ENCODE measurements around the gene CASZ1.

Gene CASZ1

DNA sequence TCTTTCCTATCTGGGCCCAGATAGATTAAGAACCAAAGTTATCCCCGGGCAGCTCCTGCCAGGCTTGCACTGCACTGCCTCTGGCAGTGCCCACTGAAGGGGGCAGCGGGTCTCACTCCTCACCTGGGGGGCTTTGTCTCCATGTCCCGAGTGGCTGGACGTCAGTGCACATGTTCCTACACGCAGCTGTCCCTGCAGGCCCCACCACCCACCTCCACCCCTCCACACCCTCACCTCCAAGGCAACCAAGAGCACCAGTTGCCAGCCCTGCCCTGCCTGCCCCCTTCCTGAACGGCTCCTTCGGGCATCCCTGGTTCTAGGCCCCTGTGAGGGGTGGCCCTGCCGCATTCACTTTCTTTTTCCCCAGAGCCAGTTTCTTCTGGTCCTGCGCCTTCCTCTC, 174.5 kb downstream of the CASZ1 start:
- DNase-seq (ENCODE audit: low read depth, low spot score): no peak

DNA sequence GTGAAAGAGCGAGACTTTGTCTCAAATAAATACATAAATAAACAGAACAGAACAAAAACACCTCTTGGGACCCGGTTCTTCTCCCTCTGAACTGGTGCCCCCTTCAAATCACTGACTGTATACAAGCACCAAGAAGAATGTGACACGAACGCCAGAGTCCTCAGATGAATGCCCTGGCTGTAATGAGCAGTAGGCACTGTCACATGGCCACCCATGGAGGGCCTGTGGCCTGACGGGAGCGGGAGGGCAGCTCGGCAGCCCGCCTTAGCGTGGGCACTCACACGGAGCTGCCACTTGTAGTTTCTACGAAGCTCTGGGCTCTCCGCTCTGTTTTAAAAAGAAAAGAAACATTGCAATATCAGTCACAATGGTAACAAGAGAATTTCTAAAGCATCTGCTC, 175.7 kb downstream of the CASZ1 start:
- H3K27ac ChIP-seq: no peak overlapping the region
- DNase-seq (ENCODE audit: low read depth, low spot score): no peak

More for the DNA sequence above, 174.5 kb downstream of the CASZ1 start:
- H3K27ac ChIP-seq: no peak overlapping the region

DNA sequence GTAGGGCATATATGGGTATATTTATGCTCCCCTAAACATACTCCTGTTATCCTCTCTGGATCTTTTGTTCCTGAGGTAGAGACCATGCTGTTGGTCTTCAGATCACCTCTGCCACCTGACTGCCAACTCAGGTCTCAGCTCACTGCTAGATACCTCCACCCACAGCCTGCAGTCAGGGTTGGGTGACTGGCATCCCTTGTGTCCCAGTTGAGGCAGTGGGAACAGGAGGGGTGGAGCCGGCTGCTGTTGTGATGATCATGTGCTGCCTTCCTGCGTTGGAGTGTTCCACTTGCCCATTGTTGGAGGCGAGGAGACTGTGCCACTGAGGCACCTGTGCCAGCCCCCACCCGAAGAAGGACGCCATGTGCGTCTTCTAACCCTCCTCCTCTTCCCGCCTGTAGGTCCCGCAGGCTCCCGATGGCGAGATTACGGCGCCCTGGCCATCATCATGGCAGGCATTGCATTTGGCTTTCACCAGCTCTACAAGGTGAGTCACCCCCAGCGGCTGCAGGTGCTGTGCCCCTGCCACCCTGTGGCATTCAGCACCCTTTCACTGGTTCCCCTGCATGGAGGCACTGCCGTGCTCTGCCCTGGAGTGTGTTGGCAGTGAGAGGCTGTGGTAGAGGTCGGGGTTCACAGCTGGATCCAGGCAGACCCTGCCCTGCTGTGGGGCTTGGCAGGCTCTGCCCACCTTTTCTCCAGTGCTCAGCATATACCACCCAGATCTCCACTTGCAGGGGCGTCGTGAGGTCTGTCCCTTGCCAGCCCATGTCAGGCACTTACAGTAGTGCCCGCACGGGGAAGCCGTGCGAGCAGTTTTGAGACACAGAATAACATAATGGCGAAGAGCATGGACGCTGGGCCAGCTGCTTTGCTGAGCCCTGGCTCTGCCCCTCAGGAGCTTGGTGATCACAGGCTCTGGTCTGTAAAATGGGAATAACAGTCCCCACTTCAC, 178.2 kb downstream of the CASZ1 start:
- no peak overlapping the region for H3K27ac ChIP-seq
- no peak for DNase-seq (ENCODE audit: low read depth, low spot score)

DNA sequence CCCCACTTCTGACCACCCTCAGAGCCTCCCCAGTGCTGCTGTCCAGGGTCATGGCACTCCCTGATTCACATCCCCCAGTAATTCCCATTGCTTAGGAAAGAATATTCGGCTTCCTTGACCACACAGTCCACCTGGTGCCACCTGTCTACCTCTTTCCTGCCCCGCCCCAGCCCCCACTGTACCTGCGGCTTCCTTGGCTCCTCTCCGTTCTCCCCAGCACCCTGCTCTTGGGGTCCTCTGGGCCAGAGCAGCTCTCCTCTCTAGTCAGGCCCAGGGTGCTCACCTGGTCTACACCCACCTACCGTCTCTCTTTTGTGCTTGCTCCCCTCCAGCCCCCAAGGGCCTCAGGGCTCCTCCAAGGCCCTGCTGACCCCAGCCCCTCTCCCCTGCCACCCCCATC, 179.1 kb downstream of the CASZ1 start:
- no peak for DNase-seq (ENCODE audit: low read depth, low spot score)
- H3K27ac ChIP-seq: no peak overlapping the region

DNA sequence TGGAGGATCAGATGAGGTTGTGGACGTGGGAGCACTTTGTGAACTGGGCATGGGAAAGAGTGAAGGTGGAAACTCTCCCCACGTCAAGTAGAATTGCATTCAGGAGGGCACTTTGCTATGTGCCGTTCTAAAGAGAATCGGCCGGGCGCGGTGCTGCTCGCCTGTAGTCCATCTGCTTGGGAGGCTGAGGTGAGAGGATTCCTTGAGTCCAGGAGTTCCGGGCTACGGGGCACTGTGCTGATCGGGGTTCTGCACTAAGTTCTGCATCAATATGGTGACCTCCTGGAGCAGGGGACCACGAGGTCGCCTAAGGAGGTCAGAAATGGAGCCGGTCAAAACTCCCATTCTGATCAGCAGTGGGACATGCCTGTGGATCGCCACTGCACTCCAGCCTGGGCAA, 179.8 kb downstream of the CASZ1 start:
- no peak overlapping the region for H3K27ac ChIP-seq

DNA sequence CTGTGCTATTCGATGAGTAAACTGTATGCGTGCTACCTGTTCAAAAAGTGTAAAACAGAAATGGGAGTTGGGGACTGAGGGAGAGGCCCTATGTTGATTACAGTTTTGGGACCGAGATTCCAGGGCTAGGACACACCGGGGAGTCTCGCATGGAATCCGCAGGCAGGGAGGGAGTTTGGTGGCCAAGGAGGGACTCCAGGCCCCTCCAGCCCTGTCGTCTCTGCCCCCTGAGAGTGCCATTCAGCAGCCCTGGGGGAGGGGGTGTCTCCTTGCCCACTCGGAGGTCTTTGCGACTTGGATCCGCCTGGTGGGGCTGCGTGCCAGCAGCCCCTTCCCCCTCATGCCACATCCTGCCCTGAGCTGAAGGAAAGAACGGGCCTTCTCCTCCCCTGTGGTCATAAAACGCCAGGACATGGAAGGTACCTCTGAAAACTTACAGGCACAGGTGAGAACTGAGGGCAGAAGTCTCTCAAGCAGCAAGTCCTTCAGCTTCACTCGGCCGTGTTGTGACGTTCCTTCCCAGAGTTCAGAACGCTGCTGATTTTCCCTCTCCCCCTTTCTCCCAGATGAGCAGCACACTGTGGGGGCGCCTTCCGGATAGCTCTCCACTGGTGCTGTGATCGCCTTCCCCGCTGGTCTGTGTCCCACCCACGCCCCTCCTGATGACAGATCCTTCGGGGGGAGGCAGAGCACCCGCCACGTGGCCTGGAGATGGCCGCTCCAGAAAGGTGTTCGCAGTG, 180.3 kb downstream of the CASZ1 start:
- no peak overlapping the region for H3K27ac ChIP-seq
- DNase-seq (ENCODE audit: low read depth, low spot score): no peak

More for the DNA sequence above, 179.8 kb downstream of the CASZ1 start:
- no peak for DNase-seq (ENCODE audit: low read depth, low spot score)

DNA sequence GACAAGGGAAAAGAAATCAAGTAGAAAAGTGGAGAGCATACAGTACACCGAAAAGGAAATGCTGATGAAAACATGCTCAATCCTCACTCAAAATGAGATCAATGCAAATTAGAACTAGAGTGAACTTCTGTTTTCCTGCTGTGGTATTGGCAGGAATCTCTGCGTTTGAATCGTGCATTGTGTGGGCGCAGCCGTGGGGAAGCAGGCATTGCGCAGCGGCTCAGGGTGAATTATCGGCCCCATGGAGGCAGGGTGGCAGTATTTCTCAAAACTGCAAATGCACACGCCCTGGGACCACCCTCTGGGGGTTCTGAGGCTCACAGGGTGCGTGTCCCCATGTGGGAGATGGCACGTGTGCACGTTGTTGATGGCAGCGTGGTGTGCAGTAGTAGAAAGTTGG, 181.1 kb downstream of the CASZ1 start:
- DNase-seq (ENCODE audit: low read depth, low spot score): no peak
- no peak overlapping the region for H3K27ac ChIP-seq

DNA sequence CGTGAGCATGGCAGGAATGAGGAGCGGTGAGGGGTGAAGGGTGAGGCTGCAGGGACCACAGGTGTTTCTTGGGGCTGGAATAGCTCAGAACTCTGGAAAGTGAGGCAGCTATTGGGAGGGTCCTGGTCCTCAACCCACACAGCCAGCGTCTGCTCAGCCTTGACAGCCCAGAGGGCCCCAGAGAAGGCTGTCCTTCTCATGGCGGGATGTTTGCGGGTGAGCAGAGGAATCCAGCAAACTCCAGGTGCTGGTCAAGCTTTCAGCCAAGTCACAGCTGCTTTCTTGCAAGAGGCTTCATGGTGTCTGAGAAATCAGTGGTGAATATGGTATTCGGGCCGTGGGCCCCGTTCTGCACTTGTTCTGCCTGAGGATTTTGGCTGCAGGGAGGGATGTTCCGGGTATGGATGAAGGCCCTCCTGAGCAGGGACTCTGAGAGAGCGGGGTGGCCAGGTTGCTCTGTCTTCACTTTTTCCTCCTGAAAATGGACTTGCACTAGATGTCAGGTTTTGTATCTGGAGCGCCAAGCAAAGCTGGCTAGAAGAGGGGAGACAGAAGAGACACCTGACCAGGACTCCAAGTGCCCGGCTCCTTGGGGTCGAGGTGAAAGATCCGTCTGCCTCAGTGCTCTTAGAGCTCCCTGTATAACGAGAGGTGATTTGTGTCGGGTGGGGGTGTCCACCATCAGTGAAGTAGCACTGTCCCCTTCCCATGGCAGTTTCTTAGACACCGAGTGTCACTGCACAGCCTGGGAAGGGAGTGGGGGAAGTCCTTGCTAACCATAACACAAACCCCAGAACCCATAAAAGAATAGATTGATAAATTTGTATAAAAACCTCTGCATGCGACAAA, 181.8 kb downstream of the CASZ1 start:
- no peak for DNase-seq (ENCODE audit: low read depth, low spot score)

DNA sequence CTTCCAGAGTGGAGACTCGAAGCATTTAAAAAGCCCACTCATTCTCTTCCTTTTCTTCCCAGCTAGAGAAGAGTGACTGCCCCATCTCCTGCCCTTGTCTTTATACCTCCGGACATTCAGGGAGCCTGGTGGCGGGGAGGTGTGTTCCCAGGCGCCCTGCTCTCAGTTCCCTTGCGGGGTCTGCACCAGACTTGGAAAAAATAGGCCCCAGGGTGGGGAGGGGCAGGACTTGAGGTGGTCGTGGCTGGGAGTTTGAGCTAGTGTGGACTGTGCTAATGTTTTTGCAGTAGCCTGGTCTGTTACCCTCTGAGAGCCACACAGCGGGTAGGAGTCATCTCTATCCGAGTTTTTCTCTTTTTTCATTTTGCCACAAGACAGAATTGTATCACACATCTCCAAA, 182.6 kb downstream of the CASZ1 start:
- no peak overlapping the region for H3K27ac ChIP-seq
- DNase-seq (ENCODE audit: low read depth, low spot score): no peak

More for the DNA sequence above, 181.8 kb downstream of the CASZ1 start:
- no peak overlapping the region for H3K27ac ChIP-seq

DNA sequence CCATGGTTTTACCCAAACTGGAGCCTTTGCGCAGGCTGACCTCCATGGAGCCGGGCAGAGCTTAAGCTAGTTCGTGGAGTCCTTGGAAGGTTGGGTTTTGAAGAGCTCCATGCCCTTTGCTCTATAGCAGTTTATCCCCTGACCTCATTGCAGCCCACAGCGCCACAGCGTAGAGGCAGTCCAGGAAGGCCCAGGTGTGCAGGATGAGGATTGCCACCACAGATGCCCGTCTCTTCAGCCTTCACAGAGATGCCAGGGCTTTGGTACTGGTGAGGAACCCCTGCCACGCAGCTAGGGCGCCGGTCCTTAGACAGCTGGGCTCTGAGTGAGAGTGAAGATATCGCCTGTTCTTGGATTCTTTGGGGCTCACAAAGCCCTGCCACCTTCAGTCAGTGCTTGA, 183.1 kb downstream of the CASZ1 start:
- DNase-seq (ENCODE audit: low read depth, low spot score): no peak

DNA sequence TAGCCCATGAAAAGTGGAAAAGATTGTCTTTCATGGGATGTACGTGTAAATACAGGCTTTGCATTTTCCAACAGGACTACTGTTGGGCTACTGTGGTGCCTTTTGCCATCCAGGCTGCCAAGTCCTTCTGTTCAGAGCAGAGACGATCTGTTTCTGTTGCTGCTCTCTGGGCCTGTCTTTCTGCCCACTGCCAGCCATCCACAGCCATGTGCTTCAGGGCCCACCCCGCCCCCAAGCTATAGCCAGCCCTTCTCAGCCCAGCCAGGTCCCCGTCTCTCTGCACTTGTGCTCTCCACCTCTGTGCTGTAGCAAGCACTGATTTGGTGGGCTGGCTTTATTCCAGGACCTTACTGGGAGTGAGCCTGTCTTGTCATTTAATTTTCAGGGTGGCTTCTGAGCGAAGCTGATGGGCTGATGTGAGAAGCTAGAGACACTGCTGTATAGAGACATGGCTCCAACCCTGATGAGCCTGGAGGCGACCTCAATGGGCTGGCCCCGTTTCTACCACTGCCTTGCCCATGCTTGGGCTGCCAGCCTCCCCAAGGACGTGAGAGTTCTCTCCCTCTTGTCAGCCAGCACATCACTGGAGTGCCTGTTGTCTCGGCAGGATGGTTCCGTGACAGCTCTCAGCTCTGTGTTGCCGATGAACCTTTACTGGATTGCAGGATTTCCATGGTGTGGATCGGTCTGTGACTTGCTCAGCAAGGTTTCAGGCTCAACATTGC, 183.8 kb downstream of the CASZ1 start:
- no peak overlapping the region for H3K27ac ChIP-seq
- no peak for DNase-seq (ENCODE audit: low read depth, low spot score)

More for the DNA sequence above, 183.1 kb downstream of the CASZ1 start:
- no peak overlapping the region for H3K27ac ChIP-seq

DNA sequence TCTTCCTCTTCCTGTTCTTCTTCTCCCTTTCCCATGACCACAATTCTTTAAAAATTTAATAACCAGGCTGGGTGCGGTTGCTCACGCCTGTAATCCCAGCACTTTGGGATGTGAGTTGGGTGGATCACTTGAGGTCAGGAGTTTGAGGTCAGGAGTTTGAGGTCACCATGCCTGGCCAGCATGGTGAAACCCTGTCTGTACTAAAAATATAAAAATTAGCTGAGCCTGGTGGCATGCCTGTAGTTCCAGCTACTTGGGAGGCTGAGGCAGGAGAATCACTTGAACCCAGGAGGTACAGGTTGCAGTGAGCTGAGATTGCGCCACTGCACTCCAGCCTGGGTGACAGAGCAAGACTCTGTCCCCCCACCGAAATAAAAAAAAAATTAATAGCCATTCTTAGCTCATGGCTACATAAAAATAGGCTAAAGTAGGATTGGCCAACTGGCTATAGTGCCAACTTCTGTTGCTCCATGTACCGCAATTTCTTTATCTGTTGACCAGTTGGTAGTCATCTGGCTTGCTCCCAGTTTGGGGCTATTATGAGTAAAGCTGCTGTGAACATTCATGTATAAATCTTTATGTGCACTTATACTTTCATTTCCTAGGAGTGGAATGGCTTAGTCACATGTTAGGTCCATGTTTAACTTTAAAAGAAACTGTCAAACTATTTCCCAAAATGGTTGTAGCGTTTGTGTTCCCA, 185.4 kb downstream of the CASZ1 start:
- no peak for DNase-seq (ENCODE audit: low read depth, low spot score)
- no peak overlapping the region for H3K27ac ChIP-seq

DNA sequence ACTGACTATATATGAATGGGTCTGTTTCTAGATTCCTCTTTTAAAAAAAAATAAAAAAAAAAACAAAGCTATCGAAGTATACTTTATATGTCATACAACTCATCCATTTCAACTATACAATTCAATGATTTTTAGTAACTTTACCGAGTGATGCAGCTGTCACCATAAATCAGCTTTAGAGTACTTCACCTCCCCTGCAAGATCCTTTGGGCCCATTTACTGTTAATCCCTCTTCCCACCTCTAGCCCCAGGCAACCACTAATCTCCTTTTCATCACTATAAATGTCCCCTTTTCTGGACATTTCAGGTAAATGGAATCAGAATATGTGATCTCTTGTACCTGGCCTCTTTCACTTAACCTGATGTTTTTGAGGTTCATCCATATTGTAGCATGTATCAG, 187.8 kb downstream of the CASZ1 start:
- no peak overlapping the region for H3K27ac ChIP-seq
- no peak for DNase-seq (ENCODE audit: low read depth, low spot score)

DNA sequence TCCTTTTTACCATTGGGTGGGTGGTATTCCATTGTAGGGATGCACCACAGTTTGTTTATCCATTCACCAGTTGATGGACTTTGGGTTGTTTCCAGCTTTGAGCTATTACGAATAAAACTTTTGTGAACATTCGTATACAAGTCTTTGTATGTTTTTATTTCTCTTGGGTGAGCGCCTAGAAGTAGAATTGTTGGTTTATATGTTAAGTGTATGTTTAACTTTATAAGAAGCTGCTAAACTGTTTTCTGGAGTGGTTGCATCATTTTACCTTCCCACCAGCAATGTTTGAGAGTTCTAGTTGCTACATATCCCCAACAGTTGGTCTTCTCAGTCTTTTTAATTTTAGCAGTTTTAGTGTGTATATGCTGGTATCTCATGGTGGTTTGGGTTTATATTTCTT, 189.2 kb downstream of the CASZ1 start:
- no peak for DNase-seq (ENCODE audit: low read depth, low spot score)

DNA sequence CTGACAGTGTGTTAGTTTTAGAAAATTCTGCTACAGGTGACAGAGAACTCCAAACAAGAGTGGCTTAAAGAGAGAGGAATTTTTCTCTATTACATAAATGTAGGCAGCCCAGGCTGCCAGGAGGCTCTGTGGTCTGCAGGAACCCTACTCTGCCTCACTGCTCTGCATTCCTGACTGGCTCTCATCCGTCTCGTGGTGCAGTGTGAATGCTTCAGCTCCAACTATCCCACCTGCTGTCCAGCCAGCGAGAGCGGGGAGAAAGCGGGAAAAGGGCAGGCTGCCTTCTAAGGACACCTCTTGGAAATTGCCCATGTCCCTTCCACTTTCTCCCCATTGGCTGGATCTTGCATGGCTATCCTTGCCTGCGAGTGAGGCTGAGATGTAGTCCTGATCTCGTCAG, 190.4 kb downstream of the CASZ1 start:
- H3K27ac ChIP-seq: no peak overlapping the region
- no peak for DNase-seq (ENCODE audit: low read depth, low spot score)

More for the DNA sequence above, 189.2 kb downstream of the CASZ1 start:
- H3K27ac ChIP-seq: no peak overlapping the region

DNA sequence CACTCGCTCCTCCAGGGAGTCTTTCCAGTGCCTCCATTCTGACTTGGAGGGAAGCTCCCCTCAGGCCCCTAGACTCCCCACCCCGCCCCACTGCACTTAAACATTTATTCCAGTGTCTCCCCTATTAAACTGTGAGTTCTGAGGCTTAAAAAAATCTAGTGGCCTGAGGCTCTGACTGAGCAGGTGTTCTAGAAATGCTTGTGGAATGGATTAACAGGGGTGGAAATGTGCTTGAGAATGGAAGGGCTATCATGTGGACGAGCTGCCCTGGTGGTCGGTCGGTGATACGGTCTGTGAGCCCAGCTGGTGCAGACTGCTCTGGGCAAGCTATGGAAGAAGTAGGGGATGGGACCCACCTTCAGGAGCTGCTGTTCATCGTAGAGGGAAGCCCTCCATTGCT, 191.5 kb downstream of the CASZ1 start:
- no peak for DNase-seq (ENCODE audit: low read depth, low spot score)
- H3K27ac ChIP-seq: no peak overlapping the region

DNA sequence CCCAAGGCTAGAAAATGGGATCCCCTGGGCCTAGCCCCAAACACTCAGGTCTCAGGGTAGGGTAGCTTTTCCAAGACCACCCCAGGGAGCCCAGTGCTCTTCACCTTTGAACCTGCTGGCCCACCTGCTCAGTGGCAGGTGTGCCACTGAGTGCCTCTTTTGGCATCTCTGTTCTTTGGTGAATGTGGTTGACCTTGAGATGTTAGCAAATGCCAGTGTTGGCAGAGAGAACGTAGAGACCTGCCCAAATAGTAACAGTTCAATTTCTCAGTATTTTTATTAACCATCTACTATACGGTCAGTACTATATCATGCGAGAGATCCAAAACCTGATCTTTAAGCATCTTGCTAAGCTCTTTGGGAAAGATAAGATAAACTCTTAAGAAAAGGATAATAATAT, 193.5 kb downstream of the CASZ1 start:
- H3K27ac ChIP-seq: no peak overlapping the region
- no peak for DNase-seq (ENCODE audit: low read depth, low spot score)

DNA sequence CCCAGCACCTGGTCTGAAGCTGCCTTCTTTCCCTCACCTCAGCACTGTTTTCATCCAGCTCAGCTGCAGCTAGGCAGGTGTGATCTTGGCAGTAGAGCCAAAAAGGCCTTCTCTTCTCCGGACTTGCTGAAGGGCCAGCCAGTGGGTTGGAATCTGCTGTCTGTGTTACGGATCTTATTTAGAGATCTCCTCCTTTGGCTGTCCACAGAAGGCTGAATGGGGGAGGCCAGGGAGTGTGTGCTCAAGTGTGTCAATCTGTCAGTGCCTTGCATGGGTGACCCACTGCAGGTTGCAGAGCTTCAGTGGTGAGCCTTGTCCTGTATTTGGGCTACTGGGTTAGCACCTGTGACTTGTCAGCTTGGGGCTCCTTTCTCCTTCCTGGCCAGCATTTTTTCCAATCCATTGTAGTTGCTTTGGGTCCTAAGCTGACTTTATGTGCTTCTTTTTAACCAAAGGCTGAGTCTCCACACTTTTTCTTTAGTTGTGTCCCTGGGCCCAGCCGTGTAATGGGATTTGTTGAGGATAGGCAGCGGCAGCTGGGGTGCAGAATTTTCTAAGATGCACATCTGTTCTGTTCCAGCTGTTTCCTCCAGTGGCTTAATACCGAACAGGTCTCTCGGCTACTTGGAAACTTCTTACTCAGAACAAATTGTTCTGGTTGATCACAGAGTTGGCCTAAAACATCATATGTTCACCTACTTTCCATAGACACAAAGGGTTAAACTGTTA, 194.9 kb downstream of the CASZ1 start:
- no peak overlapping the region for H3K27ac ChIP-seq
- no peak for DNase-seq (ENCODE audit: low read depth, low spot score)

Measured in epithelial cell of prostate (primary cell).